ENCODE results near the gene CYTH1.
A peak's percentile ranks its signal among the peaks of the same experiment; 100 is the strongest.

Gene CYTH1

GRCh38 chr17:78739331-78739931 is 42.6 kb downstream of the CYTH1 start:
- TF ChIP-seq CTCF (conservative IDR thresholded peaks at IDR 0.05; ENCODE audit: control insufficient read depth, insufficient read depth, low read depth, low read length), result no peak
- H3K4me3 ChIP-seq (ENCODE audit: control insufficient read depth, low read depth, low read length), result no peak overlapping the region
- DNase-seq (ENCODE audit: low read depth), result no peak

- TF ChIP-seq CTCF (conservative IDR thresholded peaks at IDR 0.05; ENCODE audit: control insufficient read depth, insufficient read depth, low read depth, low read length), result no peak
- no peak for DNase-seq (ENCODE audit: low read depth)
- H3K4me3 ChIP-seq (ENCODE audit: control insufficient read depth, low read depth, low read length), result no peak overlapping the region
Observed at GRCh38 chr17:78738698-78739097, 43.4 kb downstream of the CYTH1 start.

DNA sequence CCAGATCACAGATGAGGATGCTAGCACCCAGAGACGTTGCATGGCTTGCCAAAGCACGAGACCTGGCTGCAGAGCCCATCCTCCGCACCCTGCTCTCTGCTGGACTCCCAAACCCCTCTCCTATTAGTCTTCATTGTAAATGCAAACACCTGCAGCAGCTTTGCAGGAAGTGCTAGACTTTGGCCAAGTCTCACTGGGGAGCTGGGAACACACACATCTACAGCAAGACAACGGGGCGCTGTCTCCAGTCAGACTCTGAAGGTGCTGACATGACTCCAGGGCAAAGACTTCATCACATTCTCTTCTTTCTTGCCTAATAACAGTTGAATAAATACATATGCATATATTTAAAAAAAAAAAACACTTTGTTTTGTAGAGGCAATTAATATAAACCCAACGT is 43.8 kb downstream of the CYTH1 start:
- TF ChIP-seq CTCF (conservative IDR thresholded peaks at IDR 0.05; ENCODE audit: control insufficient read depth, insufficient read depth, low read depth, low read length), result no peak
- DNase-seq (ENCODE audit: low read depth), result no peak
- no peak overlapping the region for H3K4me3 ChIP-seq (ENCODE audit: control insufficient read depth, low read depth, low read length)

- H3K4me3 ChIP-seq (ENCODE audit: control insufficient read depth, low read depth, low read length), result no peak overlapping the region
- peak; percentile 86 for DNase-seq (ENCODE audit: low read depth)
- no peak for TF ChIP-seq CTCF (conservative IDR thresholded peaks at IDR 0.05; ENCODE audit: control insufficient read depth, insufficient read depth, low read depth, low read length)
Observed at GRCh38 chr17:78737332-78737731, 44.7 kb downstream of the CYTH1 start.

GRCh38 chr17:78736526-78737079 is 45.5 kb downstream of the CYTH1 start:
- peak overlapping the region; percentile 50 for H3K4me3 ChIP-seq (ENCODE audit: control insufficient read depth, low read depth, low read length)
- no peak for TF ChIP-seq CTCF (conservative IDR thresholded peaks at IDR 0.05; ENCODE audit: control insufficient read depth, insufficient read depth, low read depth, low read length)
- peak; percentile 35 for DNase-seq (ENCODE audit: low read depth)

DNA sequence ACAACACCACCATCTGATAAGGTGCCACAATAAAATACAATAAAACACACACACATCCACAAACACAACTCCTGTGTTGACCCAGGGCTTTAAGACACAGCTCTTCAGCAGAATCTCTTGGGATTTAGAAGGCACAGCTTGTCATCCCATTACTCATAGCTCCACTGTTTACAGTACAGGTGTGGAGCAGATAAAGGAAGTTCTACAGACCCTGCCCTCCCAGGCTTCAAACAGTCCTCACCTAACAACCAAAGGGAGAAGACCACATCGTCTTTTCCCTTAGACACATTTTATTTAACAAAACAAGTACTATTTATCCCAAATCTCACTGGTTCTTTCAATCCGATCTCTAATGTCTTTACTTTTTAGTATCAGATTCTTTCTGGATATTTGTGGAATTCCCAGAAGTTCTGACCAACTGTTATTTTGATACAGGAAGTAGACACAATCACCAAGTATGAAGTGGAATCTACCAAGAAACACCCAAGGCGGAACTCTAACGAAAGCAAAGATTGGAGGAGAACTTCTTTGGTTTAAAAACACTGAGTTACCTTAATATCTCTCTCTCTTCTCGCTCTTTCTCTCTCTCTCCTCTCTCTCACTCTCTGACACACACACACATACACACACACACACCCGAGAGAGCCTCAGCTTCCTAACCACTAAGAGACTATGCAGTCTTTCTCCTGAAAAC is 46.1 kb downstream of the CYTH1 start:
- TF ChIP-seq CTCF (conservative IDR thresholded peaks at IDR 0.05; ENCODE audit: control insufficient read depth, insufficient read depth, low read depth, low read length), result no peak
- DNase-seq (ENCODE audit: low read depth), result peak; percentile 24
- peak overlapping the region; percentile 50 for H3K4me3 ChIP-seq (ENCODE audit: control insufficient read depth, low read depth, low read length)
